ENCODE data around the gene CTNND2. TPM values are rescaled to one million over a fixed set of nuclear protein-coding genes. Genes with fewer than 3 reads are reported as not detected.

CTNND2 gene
- polyA plus RNA-seq, 1 of the 3 experiments (the other 2 are of a cell fraction): not detected

- POLR2A ChIA-PET: no interaction called here
- Histone ChIP-seq H4K20me1 (ENCODE audit: insufficient read depth) (no peaks in the 10 kb centered on the region), H3K27ac (ENCODE audit: low read depth in 2 of 2, low read length in 1 of 2) (no peak overlapping the region), H3K36me3 (replicated peaks in 1 of 2; ENCODE audit: control insufficient read depth in 1 of 2, insufficient read depth in 2 of 2, low read length in 1 of 2) (no peaks in the 10 kb centered on the region), H3K9ac (no peak overlapping the region), H3K27me3 (ENCODE audit: insufficient read depth) (peaks cover 7% of the 10 kb centered on the region; the same call in 1 of the 2 replicates), H3K9me3 (no peaks in the 10 kb centered on the region), H3K4me2 (no peak overlapping the region), H3K4me3 (ENCODE audit: low read depth in 2 of 2, low read length in 1 of 2) (no peak overlapping the region), H3K9me2 (no peaks in the 10 kb centered on the region), H2AFZ (ENCODE audit: low read depth) (no peak overlapping the region), H3K79me2 (ENCODE audit: insufficient read depth) (no peaks in the 10 kb centered on the region), H3F3A (replicated peaks; ENCODE audit: insufficient read depth) (no peaks in the 10 kb centered on the region), H3K4me1 (ENCODE audit: control insufficient read depth in 1 of 2, insufficient read depth in 2 of 2, low read depth in 1 of 2, low read length in 1 of 2) (no peaks in the 10 kb centered on the region)
- no peak for TF ChIP-seq NFIC (IDR thresholded peaks at IDR 0.05; ENCODE audit: borderline replicate concordance)
- no peak for TF ChIP-seq MXI1 (IDR thresholded peaks at IDR 0.05; ENCODE audit: low read depth, low read length)
- TF ChIP-seq TEAD4 (IDR thresholded peaks at IDR 0.05; ENCODE audit: borderline replicate concordance, insufficient read depth): no peak
- TF ChIP-seq YY1 (IDR thresholded peaks at IDR 0.05; ENCODE audit: low read depth): no peak
- TF ChIP-seq FOSL2 (IDR thresholded peaks at IDR 0.05; ENCODE audit: borderline replicate concordance, low read depth): no peak
- TF ChIP-seq JUND (IDR thresholded peaks at IDR 0.05): no peak
- no peak for TF ChIP-seq GATA2 (CRISPR knock-in tag; IDR thresholded peaks at IDR 0.05)
- TF ChIP-seq IRF3 (IDR thresholded peaks at IDR 0.05; ENCODE audit: low read depth, low read length): no peak
- no peak for TF ChIP-seq NRF1 (IDR thresholded peaks at IDR 0.05; ENCODE audit: low read depth, low read length)
- no peak for TF ChIP-seq RFX5 (IDR thresholded peaks at IDR 0.05; ENCODE audit: low read length)
- TF ChIP-seq RXRA (IDR thresholded peaks at IDR 0.05; ENCODE audit: borderline replicate concordance, low read depth): no peak
- no peak for TF ChIP-seq CHD2 (IDR thresholded peaks at IDR 0.05; ENCODE audit: low read length, partially characterized antibody)
- TF ChIP-seq PBX3 (IDR thresholded peaks at IDR 0.05): no peak
- TF ChIP-seq FOXM1 (IDR thresholded peaks at IDR 0.05; ENCODE audit: low read depth): no peak
- TF ChIP-seq POLR2AphosphoS5 (IDR thresholded peaks at IDR 0.05; ENCODE audit: low read depth, low read length): no peak
- no peak for TF ChIP-seq MEF2A (IDR thresholded peaks at IDR 0.05; ENCODE audit: borderline replicate concordance, low read depth)
- TF ChIP-seq GABPA (IDR thresholded peaks at IDR 0.05; ENCODE audit: low read depth): no peak
- TF ChIP-seq USF1 (IDR thresholded peaks at IDR 0.05; ENCODE audit: borderline replicate concordance, low read depth): no peak
- no peak for TF ChIP-seq CTCF (IDR thresholded peaks at IDR 0.05)
- no peak for TF ChIP-seq SIN3A (IDR thresholded peaks at IDR 0.05; ENCODE audit: borderline replicate concordance, low read depth, low read length)
- CTCF ChIA-PET: no interaction called here
- DNase-seq: no peak
- 36% methylated on average over 2 of the region's 4 CpGs for WGBS (ENCODE audit: low lambda C conversion rate)
Measured at GRCh38 chr5:11126844-11127243, 777.4 kb downstream of the CTNND2 start.

All from SK-N-SH (cell line).